Measurements from ENCODE around the gene KLHL6.

- TF ChIP-seq CTCF (IDR thresholded peaks at IDR 0.05) (no peak), POLR2A (IDR thresholded peaks at IDR 0.05) (no peak)
Measured at GRCh38 chr3:183449391-183449790, 106.1 kb downstream of the KLHL6 start.

Measured in suprapubic skin (tissue), 3 donors.